GM23248 (cell line): ENCODE data around the gene CAPN7.

Experiments used
- EZH2 ChIP-seq: fragments of 200-600 bp; sonication (generic); IDR thresholded peaks from 2 replicates; pipeline ENCODE4 v1.6.1; 2018; ENCODE audit warnings: antibody characterized with exemption, mild to moderate bottlenecking; ENCODE audit not compliant: insufficient read depth, poor library complexity, severe bottlenecking
- EZH2phosphoT487 ChIP-seq: fragments of 200-600 bp; sonication (generic); IDR thresholded peaks from 2 replicates; pipeline ENCODE4 v1.6.1; 2018; ENCODE audit warnings: antibody characterized with exemption, moderate library complexity, mild to moderate bottlenecking, low read depth; ENCODE audit not compliant: insufficient read depth

- TF ChIP-seq EZH2phosphoT487 (no peak), EZH2 (no peak)
Observed at GRCh38 chr3:15279205-15279604, 73.2 kb downstream of the CAPN7 start.
